Myocyte (in vitro differentiated cells): ENCODE measurements around the gene ITLN1. TPM values are rescaled to one million over a fixed set of nuclear protein-coding genes. Genes with fewer than 3 reads are reported as not detected.
"Not testable (repeated sequence)": the region's sequence is repeated elsewhere in the genome, so short reads cannot be mapped to it uniquely, and the experiment has no call there.

ENCODE experiments used
- DNase-seq: peaks from one replicate; pipeline ENCODE4 v3.0.0-alpha.2; 2012; ENCODE audit warnings: low read depth
- total RNA-seq: library from RNA; depleted of rRNA; stranded (reverse); fragments of >200 nt; gene quantifications from 2 replicates; pipeline ENCODE4 v1.2.3, GENCODE V29; 2014

The ITLN1 gene
- total RNA-seq, 1 donor from 2014 or later, result not detected

DNA sequence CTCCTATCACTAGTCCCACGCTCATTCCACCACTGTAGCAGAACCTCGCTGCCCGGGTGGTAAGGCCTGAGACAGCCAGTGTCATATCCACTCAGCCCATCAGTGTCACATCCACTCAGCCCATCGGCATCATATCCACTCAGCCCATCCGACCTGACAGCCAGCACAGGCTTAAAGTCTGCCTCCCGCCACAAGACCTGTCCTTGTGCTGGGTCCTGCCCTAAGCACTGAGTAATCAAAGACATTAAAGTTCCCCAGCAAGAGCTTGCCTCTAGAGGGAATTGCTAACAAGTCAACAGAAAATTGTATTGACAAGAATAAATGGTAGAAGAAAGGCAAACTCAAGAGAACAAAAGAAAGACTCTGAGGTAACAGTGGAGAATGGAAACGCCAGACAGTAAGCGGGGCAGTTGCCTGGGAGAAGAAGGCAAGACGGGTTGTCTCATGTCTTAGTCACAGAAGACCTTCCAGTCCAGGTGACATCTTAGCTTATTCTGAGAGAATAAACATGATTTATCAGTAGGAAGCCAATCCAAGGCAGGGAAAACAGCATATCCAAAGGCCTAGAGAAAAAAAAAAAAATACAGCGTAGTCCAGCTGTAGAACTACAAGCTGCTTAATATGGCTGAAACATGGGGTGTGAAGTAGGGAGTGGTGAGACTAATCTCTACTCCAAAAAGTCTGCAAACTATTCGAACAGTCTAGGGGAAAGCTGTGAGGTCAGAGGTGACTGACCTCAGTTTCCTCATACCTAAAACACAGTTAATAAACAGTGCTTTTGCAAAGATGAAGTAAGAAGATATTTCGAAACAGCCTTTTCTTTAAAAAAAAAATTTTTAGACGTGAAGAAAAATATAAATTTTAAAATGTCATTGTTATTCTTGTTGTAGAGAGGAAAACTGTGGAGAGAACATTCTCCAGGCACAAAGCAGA, 1.1 kb downstream of the ITLN1 start:
- DNase-seq, result no peak

DNA sequence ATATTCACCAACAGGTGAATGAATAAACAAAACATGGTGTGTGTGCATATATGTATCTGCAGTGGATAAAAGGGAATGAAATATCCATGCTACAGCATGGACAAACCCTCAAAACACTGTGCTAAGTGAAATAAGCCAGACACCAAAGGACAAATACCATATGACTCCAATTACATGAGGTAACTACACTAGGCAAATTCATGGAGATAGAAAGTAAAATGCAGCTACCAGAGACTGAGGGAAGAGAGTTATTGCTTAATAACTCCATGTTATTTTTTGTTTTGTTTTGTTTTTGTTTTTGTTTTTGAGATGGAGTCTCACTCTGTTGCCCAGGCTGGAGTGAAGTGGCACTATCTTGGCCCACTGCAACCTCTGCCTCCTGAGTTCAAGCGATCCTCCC, 2.4 kb downstream of the ITLN1 start:
- no peak for DNase-seq

DNA sequence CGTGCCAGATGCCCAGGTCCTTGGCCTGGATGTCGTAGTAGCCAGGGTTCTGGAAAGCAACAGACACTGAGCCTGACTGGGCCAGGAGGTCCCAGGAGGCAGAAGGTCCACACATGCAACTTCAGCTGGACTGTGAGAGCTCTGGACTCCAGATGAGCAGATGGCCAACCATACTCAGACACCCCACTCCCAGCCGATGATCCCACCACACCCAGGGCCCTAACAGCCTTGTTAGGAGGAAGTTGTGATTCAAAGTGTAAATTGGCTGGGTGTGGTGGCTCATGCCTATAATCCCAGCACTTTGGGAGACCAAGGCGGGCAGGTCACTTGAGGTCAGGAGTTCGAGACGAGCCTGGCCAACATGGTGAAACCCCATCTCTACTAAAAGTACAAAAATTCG, 3.7 kb downstream of the ITLN1 start:
- DNase-seq, result not testable (repeated sequence)

DNA sequence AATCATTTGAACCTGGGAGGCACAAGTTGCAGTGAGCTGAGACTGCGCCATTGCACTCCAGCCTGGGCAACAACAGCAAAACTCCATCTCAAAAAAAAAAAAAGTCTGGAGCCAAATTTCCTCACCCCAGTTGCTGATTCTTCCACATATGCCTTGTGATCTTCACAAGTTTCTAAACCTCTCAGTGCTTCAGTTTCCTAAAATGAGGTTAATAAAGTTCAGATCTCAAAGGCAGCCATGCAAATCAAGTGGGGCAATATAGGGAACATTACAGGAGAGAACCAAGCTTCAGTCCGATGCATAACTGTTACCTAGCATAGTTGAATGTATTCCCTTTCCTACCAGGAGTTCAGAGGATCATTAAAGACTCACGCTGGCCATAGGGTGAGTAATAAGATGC, 4.8 kb downstream of the ITLN1 start:
- no peak for DNase-seq

DNA sequence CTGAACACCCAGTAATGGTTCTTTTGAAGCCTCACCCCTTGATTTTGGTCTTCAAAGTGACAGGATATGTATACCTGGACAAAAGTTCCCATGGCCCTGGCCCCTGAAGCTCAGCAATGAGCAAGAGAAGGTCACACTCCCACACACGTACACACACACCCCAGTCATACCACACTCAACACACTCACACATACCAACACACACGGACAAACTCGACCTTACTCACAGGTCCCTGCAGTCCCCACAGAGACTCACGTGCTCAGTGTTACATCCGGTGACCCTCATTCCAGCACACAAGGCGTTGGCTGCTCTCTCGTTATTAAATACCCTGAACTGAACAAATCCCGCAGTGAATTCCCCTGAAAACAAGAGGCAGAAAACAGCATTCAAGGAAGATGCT, 5.9 kb downstream of the ITLN1 start:
- no peak for DNase-seq

DNA sequence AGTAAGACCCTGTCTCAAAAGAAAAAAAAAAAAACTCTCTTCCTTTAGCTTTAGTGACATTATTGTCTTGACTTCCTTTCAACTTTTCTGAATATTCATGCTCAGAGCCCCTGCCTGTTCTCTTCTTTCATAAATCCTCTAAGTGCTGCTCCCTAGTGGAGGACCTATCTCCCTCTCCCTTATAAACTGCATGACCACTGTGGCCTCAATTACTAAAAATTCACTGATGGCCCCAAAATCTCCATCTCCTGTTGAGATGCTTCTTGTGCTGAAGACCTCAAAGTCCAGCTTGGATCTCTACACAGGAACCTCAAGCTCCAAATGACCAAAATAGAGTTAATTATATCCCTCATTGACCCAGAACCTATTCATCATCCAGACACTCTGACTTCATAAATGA, 7.8 kb downstream of the ITLN1 start:
- DNase-seq, result no peak

DNA sequence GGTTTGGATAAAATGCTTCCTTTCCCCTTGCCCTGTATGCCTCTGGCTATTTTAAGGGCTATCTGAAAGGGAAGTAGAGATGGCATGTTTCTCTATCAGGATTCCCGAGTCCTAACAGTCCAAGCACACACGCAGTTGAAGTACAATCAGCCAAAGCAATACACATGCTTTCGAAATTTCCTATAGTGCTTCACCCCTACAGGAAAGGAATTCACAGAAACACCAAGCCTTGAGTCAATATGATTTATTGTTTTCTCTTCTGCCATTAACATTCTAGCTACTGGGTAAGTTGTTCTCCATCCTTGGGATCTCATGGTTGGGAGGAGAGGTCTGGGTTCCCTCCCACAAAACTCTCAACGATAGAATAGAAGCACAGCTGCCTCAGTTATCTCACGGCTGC, 8.7 kb downstream of the ITLN1 start:
- DNase-seq, result no peak

DNA sequence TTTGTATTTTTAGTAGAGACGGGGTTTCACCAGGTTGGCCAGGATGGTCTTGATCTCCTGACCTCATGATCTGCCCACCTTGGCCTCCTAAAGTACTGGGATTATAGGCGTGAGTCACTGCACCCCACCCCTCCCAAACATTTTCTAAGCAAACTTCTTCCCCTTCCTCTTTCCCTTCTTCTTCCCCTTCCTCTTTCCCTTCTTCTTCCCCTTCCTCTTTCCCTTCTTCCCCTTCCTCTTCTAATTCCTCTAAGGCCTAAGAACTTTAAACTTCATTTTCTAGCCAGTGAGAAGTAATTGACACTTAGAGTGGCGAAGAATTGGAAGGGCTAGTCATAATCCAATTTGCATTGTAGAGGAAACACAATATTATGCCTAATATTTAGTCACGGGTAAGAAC, 9.4 kb downstream of the ITLN1 start:
- DNase-seq, result not testable (repeated sequence)

DNA sequence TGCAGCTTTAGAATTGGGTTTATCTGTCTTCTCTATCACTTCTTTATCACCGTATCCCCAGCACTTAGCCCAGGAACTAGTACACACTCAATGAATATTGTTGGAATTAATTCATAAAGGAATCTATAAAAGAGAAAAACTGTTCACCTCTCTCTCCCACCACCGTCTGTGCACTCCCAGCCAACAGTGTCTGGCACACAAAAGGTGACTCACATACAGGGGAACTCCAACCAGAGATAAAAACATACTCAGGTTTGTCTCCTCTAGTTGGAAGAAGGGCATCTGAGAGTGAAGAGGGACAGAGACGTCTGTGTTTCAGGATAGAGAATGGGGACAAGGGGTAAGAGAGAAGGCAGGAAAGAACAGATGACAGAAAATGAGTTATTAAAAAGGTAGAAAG, 10.0 kb downstream of the ITLN1 start:
- no peak for DNase-seq

DNA sequence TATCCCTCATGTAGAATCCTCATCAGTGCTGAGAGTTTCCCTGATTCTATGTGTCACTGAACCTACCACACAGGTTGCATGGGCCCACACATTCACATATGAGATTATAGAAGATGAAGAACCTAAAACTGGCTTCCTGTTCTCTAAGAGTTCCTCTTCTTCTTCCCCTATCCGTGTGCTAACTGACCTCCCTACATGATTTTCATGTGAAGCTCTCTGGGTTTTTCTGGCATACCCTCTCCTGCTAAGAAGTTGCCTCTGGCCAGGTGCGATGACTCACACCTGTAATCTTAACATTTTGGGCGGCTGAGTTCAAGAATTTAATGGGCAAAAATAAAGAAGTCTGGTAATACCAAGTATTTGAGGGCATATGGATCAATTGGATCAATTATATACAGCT, 16.8 kb downstream of the ITLN1 start:
- no peak for DNase-seq

DNA sequence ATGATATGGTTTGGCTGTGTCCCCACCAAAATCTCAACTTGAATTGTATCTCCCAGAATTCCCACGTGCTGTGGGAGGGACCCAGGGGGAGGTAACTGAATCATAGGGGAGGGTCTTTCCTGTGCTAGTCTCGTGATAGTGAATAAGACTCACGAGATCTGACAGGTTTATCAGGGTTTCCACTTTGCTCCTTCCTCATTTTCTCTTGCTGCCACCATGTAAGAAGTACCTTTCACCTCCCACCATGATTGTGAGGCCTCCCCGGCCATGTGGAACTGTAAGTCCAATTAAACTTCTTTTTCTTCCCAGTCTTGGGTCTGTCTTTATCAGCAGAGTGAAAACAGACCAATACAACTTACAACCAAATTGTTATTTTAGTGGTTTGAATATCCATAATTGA, 17.3 kb downstream of the ITLN1 start:
- DNase-seq, result not testable (repeated sequence)

DNA sequence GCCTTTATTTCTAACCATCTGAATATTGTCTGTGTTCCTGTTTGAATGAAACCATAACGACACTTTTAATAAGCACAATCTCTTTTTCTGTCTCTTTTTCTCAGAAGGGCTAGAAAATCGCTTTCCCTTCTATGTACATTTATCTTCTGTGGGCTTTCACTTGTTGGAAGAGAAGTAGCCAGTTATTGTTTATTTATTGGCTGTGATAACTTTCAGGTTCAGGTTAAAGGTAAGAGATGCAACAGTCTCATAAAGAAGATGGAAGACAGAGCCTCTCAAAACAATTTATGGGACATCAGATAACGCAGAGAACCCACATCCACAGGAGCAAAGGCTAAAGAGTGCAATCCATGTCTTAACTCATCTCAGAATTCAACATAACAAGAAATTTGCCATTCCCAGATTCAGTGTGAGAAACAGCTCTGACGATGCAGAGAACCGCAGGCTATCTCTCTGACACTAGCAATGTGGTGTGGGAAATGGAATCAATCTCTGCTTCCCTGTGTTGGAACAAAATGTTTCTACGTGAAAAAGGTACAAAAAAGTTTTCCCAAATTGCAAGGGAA, 18.2 kb downstream of the ITLN1 start:
- DNase-seq, result no peak

DNA sequence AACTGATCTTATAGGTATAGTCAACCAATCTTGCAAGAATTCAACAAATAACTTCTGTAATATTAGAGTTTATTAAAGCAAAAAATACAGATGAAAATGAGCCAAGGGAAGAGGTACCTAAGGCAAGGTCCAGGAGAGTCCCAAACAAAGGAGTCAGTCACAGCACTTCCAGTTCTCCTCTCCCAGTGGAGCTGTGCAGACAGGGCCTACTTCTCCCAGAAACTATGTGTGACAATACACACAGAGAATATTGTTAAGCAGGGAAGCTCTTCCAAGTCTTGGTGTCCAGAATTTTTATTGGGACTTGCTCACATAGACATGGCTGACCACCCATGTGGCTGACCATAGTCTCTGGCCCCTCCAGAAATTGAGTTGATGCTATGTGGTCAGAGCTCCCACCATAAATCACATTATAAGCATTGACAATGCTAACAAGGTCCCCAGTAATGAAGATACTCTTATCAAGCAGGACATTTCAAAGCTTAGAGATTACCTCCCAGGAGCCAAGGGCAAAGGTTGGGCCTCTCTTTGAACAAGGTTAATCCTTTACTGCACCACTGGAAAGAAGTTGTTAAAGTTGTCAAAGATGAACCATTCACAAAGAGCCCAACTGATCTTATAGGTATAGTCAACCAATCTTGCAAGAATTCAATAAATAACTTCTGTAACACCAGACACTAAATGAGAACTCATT, 18.8 kb downstream of the ITLN1 start:
- no peak for DNase-seq

DNA sequence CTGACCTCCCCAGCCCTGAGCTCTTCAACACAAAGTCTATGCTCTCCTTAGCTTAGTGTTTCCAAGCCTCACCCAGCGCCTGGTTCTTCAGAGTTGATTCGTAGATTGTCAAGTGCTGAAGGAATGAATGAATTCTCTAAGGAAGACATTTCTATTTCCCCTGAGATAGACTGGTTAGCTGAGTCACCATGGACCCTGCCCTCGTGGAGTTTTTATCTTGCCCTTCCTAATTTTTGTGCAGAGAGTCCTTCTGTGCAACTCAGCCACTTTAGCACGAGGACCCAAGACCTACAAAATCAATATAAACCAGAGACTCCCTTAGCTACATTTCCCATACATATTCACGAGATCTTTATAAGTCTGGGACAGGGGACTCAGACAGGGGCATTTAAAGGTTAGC, 19.6 kb downstream of the ITLN1 start:
- no peak for DNase-seq

DNA sequence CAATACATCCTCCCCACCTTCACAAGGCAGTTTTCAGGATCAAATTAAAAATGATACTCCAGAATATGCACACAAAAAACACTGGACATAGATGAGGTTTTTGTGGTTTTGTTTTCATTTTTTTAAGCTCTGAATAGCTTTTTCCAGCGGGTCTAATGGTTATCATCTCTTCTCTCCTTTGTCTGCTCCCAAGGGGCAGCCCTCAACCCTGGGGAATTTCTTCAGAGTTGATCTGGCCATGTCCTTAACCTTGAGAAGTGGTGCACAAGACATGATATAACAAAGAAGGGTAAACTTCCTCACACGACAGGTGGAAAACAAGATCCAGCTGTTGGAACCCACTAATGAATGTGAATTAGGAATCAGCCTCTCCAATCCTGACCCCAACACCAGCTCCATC, 20.8 kb downstream of the ITLN1 start:
- DNase-seq, result no peak

DNA sequence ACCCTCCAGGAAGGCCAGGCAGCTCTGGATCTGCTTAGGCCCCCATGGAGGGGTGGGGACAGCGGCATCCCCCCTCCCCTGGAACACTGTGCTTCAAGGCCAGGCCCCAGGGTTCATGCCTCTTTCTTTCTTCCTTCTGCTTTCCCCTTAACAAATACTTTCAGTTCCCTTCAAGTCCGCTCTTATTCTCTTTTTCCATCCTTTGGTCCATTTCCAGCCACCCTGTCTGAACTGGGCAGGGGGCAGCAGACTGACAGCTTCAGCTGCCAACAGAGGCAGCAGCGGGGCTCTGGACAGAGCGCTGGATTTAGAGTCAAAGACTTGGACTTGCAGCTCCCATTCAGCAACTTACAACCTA, 21.2 kb downstream of the ITLN1 start:
- DNase-seq, result no peak

DNA sequence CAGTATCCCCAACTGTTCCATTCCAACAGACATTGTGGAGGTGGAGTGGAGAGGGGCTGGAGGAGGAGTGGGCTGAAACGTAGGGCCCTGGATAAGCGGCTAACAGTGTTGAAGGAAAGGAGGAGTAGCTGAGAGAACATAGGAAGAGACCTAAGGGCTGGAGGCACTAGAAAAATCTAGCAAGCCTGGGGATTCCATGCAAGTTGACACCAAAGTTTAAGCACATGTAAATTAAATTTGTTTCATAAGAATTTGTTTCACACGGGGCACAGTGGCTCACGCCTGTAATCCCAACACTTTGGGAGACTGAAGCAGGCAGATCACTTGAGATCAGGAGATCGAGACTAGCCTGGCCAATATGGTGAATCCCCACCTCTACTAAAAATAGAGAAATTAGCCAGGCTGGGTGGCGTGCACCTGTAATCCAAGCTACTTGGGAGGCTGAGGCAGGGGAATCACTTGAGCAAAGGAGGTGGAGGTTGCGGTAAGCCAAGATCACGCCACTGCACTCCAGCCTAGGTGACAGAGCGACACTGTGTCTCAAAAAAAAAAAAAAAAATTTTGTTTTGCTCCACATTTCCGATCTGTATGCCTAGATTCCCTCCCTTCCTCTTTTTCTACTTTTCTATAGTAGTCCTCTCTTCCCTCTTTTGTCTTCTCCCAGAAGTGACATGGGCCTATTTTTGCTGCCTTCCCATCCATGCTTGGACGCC, 21.8 kb downstream of the ITLN1 start:
- no peak for DNase-seq

DNA sequence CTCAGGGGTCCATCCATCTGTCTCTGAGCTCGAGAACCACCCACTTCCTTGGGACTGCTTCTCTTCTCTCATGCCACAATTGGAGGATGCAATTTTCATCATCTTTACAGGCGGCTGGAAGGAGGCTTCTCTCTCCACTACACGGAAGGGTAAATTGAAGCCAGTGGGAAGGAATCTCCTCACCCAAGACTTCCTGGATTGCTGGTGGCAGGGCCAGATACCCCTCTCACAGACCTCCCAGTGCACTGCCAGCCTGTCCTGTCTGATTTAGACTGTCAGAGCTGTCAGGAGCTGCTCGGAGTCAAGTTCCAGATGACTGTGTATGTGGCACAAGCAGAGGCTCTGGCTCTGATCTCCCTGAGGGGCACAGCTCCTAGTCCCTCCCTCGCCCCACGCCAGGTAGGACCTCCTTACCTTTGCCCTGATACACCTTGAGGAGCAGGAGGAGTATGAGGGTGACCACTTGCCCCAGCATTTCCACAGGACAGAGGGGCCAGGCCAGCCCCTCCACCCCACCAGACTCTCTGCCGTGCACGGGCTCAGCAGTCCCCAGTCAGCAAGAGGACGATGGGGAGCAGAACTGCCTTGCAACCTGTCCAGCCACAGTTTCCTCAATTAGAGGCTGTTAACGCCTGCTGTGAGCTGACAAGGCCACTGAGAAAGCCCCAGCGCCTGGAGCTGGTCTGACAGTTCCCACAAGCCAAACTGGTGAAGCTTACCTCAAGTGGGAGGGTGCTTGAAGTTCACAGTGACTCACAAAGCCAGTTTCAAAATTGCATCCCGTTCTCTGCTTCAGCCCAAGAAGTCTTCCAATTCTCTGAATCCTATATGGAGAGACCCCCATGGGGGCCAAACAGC, 22.5 kb downstream of the ITLN1 start, which contains the start of gene CD244:
Gene CD244 (minus strand): TSS at position 685 of the 858 bp plus-strand sequence. CDS start 210 bp downstream, at position 475.
- DNase-seq, result no peak

DNA sequence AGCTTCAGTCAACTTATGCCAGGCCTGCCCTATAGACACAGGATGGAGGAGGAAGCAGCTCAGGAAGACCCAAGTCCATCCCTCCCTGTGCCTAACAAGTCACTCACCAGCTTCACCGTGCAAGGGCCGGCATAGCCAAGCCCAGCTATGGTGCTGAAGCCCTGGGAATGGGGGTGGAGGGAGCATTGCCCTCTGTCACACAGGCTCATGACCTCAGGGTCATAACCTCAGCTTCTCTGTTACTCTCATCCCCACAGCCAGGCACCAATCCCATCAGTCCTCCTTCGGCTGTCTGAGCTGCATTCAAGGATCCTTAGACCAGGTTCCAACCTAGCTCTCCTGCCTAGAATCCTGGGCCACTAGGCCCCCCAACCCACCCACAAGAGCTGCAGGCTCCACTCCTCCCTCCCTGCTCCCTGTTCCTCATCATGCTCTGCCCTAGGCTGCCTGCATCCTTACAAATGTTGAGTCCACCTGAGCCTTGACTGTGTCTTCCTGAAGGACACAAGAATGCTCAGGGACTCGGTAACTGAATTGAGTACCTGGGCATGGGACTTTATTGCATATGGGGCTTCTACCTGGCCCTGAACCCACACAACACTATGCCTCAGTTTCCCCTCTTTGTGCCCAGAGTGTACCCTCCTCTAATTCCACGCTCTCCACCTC, 24.0 kb downstream of the ITLN1 start:
- DNase-seq, result no peak

DNA sequence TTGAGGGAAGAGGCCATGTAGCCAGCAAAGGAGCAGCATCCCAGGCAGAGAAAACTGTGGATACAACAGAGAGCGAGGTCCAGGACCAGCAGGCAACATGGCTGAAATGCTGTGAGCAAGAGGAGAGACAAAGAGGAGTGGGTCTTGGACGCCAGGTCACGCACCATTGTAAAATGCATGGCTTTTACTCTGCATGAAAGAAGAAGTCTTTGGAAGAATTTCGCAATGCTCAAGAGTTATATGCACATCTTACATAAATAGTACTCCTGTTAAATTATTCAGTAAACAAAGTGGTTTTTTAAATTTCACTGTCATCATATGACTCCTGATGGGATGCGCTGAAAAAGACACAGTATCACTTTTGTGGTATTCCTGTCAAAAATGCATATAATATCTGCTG, 25.8 kb downstream of the ITLN1 start:
- DNase-seq, result no peak
